Uterus (tissue), 2 donors: Measurements from ENCODE around the gene PYY.
"Not testable (repeated sequence)": the region's sequence is repeated elsewhere in the genome, so short reads cannot be mapped to it uniquely, and the experiment has no call there.

Experiments
- POLR2A ChIP-seq, 2 donors: fragments of 450-650 bp; IDR thresholded peaks; one replicate each; pipeline ENCODE4 v1.6.1; 2016; ENCODE audit warnings: antibody characterized with exemption in 2 of 2, mild to moderate bottlenecking in 1 of 2, moderate library complexity in 1 of 2
- TF ChIP-seq, protein P1 (sequence below), 4 experiments: fragments of 200-600 bp in 2 of 4; fragments of 450-650 bp in 2 of 4; sonication (generic) in 2 of 4; IDR thresholded peaks; one replicate each; pipeline ENCODE4 v1.5.1; 2016 to 2019; ENCODE audit warnings: antibody characterized with exemption in 4 of 4, mild to moderate bottlenecking in 2 of 4, moderate library complexity in 1 of 4

DNA sequence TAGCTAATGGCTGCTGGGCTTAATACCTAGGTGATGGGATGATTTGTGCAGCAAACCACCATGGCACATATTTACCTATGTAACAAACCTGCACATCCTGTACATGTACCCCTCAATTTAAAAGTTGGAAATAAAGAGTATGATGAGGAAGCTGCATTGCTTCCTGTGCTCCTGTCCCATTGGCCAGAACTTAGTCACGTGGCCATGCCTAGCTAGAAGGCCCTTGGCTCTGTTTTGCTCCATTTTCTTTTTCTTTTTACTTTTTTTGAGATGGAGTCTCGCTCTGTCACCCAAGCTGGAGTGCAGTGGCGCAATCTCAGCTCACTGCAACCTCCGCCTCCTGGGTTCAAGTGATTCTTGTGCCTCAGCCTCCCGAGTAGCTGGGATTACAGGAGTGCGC, 7.6 kb upstream of the PYY start:
- TF ChIP-seq, protein P1, sequence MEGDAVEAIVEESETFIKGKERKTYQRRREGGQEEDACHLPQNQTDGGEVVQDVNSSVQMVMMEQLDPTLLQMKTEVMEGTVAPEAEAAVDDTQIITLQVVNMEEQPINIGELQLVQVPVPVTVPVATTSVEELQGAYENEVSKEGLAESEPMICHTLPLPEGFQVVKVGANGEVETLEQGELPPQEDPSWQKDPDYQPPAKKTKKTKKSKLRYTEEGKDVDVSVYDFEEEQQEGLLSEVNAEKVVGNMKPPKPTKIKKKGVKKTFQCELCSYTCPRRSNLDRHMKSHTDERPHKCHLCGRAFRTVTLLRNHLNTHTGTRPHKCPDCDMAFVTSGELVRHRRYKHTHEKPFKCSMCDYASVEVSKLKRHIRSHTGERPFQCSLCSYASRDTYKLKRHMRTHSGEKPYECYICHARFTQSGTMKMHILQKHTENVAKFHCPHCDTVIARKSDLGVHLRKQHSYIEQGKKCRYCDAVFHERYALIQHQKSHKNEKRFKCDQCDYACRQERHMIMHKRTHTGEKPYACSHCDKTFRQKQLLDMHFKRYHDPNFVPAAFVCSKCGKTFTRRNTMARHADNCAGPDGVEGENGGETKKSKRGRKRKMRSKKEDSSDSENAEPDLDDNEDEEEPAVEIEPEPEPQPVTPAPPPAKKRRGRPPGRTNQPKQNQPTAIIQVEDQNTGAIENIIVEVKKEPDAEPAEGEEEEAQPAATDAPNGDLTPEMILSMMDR (IDR thresholded peaks at IDR 0.05): not testable (repeated sequence)
- not testable (repeated sequence) for TF ChIP-seq POLR2A (IDR thresholded peaks at IDR 0.05)
